Chondrocyte (in vitro differentiated cells): Measurements from ENCODE around the gene KCNG4. TPM values are rescaled to one million over a fixed set of nuclear protein-coding genes. Genes with fewer than 3 reads are reported as not detected.

Source experiments
- DNase-seq: peaks from one replicate; pipeline ENCODE4 v3.0.0; 2021; ENCODE audit warnings: mixed read lengths, low spot score
- H3K27ac Mint-ChIP-seq: one replicate; pipeline ENCODE4 v1.8.0; 2021; ENCODE audit warnings: mild to moderate bottlenecking, moderate library complexity, mixed read lengths; ENCODE audit not compliant: unreplicated experiment
- H3K27me3 Mint-ChIP-seq: 2 replicates; pipeline ENCODE4 v1.8.0; 2021; ENCODE audit warnings: low read depth, mixed read lengths
- H3K36me3 Mint-ChIP-seq: 2 replicates; pipeline ENCODE4 v1.8.0; 2021; ENCODE audit warnings: low read depth, mixed read lengths
- H3K4me1 Mint-ChIP-seq: 2 replicates; pipeline ENCODE4 v1.8.0; 2021; ENCODE audit warnings: low read depth, mild to moderate bottlenecking, mixed read lengths
- H3K4me3 Mint-ChIP-seq: one replicate; pipeline ENCODE4 v1.8.0; 2021; ENCODE audit warnings: mild to moderate bottlenecking, moderate library complexity, mixed read lengths; ENCODE audit not compliant: unreplicated experiment
- H3K9me3 Mint-ChIP-seq: 2 replicates; pipeline ENCODE4 v1.8.0; 2021; ENCODE audit warnings: low read depth, mixed read lengths
- total RNA-seq: library from RNA; stranded (reverse); gene quantifications from 3 replicates; pipeline ENCODE4 v1.2.1, GENCODE V29; 2021
- TF ChIP-seq, protein P1 (sequence below): fragments of 200-600 bp; sonication (generic); IDR thresholded peaks from 2 replicates; pipeline ENCODE4 v1.5.0; 2021; ENCODE audit warnings: antibody characterized with exemption, mild to moderate bottlenecking, moderate library complexity

KCNG4 gene
- total RNA-seq, 1 donor from 2014 or later = not detected

GRCh38 chr16:84169765-84170310 is 70.0 kb downstream of the KCNG4 start:
- TF ChIP-seq, protein P1, sequence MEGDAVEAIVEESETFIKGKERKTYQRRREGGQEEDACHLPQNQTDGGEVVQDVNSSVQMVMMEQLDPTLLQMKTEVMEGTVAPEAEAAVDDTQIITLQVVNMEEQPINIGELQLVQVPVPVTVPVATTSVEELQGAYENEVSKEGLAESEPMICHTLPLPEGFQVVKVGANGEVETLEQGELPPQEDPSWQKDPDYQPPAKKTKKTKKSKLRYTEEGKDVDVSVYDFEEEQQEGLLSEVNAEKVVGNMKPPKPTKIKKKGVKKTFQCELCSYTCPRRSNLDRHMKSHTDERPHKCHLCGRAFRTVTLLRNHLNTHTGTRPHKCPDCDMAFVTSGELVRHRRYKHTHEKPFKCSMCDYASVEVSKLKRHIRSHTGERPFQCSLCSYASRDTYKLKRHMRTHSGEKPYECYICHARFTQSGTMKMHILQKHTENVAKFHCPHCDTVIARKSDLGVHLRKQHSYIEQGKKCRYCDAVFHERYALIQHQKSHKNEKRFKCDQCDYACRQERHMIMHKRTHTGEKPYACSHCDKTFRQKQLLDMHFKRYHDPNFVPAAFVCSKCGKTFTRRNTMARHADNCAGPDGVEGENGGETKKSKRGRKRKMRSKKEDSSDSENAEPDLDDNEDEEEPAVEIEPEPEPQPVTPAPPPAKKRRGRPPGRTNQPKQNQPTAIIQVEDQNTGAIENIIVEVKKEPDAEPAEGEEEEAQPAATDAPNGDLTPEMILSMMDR = no peak
- no peaks in the 10 kb centered on the region for H3K36me3 Mint-ChIP-seq
- H3K9me3 Mint-ChIP-seq = no peaks in the 10 kb centered on the region
- H3K27ac Mint-ChIP-seq = no peak overlapping the region
- no peaks in the 10 kb centered on the region for H3K4me1 Mint-ChIP-seq
- no peak overlapping the region for H3K4me3 Mint-ChIP-seq
- DNase-seq = no peak
- H3K27me3 Mint-ChIP-seq = peaks cover 18% of the 10 kb centered on the region

Other genes starting within 250 kb of the KCNG4 start
- gene SLC38A8, start 197.2 kb downstream of the KCNG4 start, total RNA-seq = not detected in 3 replicates
- gene MBTPS1, start 123.1 kb downstream of the KCNG4 start, total RNA-seq = 83.7 to 105 TPM (median 88.7 TPM) in 3 replicates
- gene HSDL1, start 94.8 kb downstream of the KCNG4 start, total RNA-seq = 15.2 to 25.5 TPM (median 20.8 TPM) in 3 replicates
- not detected in 3 replicates for gene DNAAF1, start 94.7 kb downstream of the KCNG4 start, total RNA-seq
- gene TAF1C, start 53.0 kb downstream of the KCNG4 start, total RNA-seq = 22.2 to 33.9 TPM (median 26.9 TPM) in 3 replicates
- gene ADAD2, start 48.9 kb downstream of the KCNG4 start, total RNA-seq = not detected in 3 replicates
- gene WFDC1, start 54.9 kb upstream of the KCNG4 start, total RNA-seq = 3.5 to 5.7 TPM (median 5.6 TPM) in 3 replicates
- gene ATP2C2, start 128.5 kb upstream of the KCNG4 start, total RNA-seq = not detected in 3 replicates